HG03039 (cell line): ENCODE measurements around the gene RIMBP2.

ENCODE experiments used
- ATAC-seq: cut with Tn5 transposase; IDR thresholded peaks from one replicate; pipeline ENCODE4 v1.9.1; 2021; ENCODE audit warnings: mild to moderate bottlenecking, moderate library complexity; ENCODE audit not compliant: unreplicated experiment

Gene RIMBP2

GRCh38 chr12:130454296-130454695 lies 261.8 kb downstream of the RIMBP2 start:
- no peak for ATAC-seq

GRCh38 chr12:130452546-130452945 lies 263.6 kb downstream of the RIMBP2 start:
- no peak for ATAC-seq

GRCh38 chr12:130451001-130451930 lies 264.8 kb downstream of the RIMBP2 start:
- ATAC-seq, result no peak

GRCh38 chr12:130449291-130449690 lies 266.8 kb downstream of the RIMBP2 start:
- no peak for ATAC-seq

- ATAC-seq, result no peak
Observed at GRCh38 chr12:130448044-130448821, 267.9 kb downstream of the RIMBP2 start.

- no peak for ATAC-seq
Observed at GRCh38 chr12:130447655-130447965, 268.5 kb downstream of the RIMBP2 start.

- no peak for ATAC-seq
Observed at GRCh38 chr12:130446846-130447654, 269.0 kb downstream of the RIMBP2 start.

- no peak for ATAC-seq
Observed at GRCh38 chr12:130444986-130445385, 271.1 kb downstream of the RIMBP2 start.

- ATAC-seq, result no peak
Observed at GRCh38 chr12:130444061-130444460, 272.0 kb downstream of the RIMBP2 start.

- no peak for ATAC-seq
Observed at GRCh38 chr12:130441771-130442760, 274.0 kb downstream of the RIMBP2 start.

- ATAC-seq, result no peak
Observed at GRCh38 chr12:130440411-130441080, 275.6 kb downstream of the RIMBP2 start.

GRCh38 chr12:130439250-130439649 lies 276.8 kb downstream of the RIMBP2 start:
- ATAC-seq, result no peak

GRCh38 chr12:130438711-130439110 lies 277.4 kb downstream of the RIMBP2 start:
- ATAC-seq, result no peak

GRCh38 chr12:130438243-130438620 lies 277.9 kb downstream of the RIMBP2 start:
- no peak for ATAC-seq

GRCh38 chr12:130437555-130438242 lies 278.4 kb downstream of the RIMBP2 start:
- no peak for ATAC-seq

- no peak for ATAC-seq
Observed at GRCh38 chr12:130436741-130437501, 279.2 kb downstream of the RIMBP2 start.

- ATAC-seq, result no peak
Observed at GRCh38 chr12:130435826-130436225, 280.3 kb downstream of the RIMBP2 start.

- ATAC-seq, result no peak
Observed at GRCh38 chr12:130435331-130435730, 280.8 kb downstream of the RIMBP2 start.
